GM21723 (cell line): Measurements from ENCODE around the gene CAPN8.

Experiments
- ATAC-seq: cut with Tn5 transposase; IDR thresholded peaks from one replicate; pipeline ENCODE4 v1.9.1; 2021; ENCODE audit warnings: mild to moderate bottlenecking, moderate library complexity; ENCODE audit not compliant: unreplicated experiment

CAPN8 gene

GRCh38 chr1:223665592-223666312 lies at the start of gene CAPN8:
TSS of gene CAPN8 (minus strand) at chr1:223665701. CDS start at chr1:223665646, 55 bp downstream.
- no peak for ATAC-seq

- no peak for ATAC-seq
Observed at GRCh38 chr1:223714849-223715603, 49.5 kb upstream of the CAPN8 start.

GRCh38 chr1:223714421-223714724 lies 48.9 kb upstream of the CAPN8 start:
- ATAC-seq = no peak

- no peak for ATAC-seq
Observed at GRCh38 chr1:223713546-223714420, 48.3 kb upstream of the CAPN8 start.

GRCh38 chr1:223712850-223713474 lies 47.5 kb upstream of the CAPN8 start:
- ATAC-seq = peak; percentile 30

GRCh38 chr1:223712194-223712849 lies 46.8 kb upstream of the CAPN8 start, which contains the start of gene CAPN2:
TSS of gene CAPN2 (plus strand) at chr1:223712539. CDS start at chr1:223712641, 102 bp downstream.
- peak; percentile 68 for ATAC-seq

- no peak for ATAC-seq
Observed at GRCh38 chr1:223711747-223712193, 46.3 kb upstream of the CAPN8 start.

- ATAC-seq = no peak
Observed at GRCh38 chr1:223711173-223711572, 45.7 kb upstream of the CAPN8 start.

- no peak for ATAC-seq
Observed at GRCh38 chr1:223710179-223711133, 45.0 kb upstream of the CAPN8 start.

- no peak for ATAC-seq
Observed at GRCh38 chr1:223709598-223709997, 44.1 kb upstream of the CAPN8 start.

- no peak for ATAC-seq
Observed at GRCh38 chr1:223708651-223709268, 43.3 kb upstream of the CAPN8 start.

- ATAC-seq = no peak
Observed at GRCh38 chr1:223708001-223708359, 42.5 kb upstream of the CAPN8 start.

GRCh38 chr1:223707256-223708000 lies 41.9 kb upstream of the CAPN8 start:
- ATAC-seq = no peak

- ATAC-seq = no peak
Observed at GRCh38 chr1:223706077-223706973, 40.8 kb upstream of the CAPN8 start.

GRCh38 chr1:223704921-223705878 lies 39.7 kb upstream of the CAPN8 start:
- ATAC-seq = no peak

GRCh38 chr1:223703668-223704013 lies 38.1 kb upstream of the CAPN8 start:
- no peak for ATAC-seq
